SU-DHL-6 (cell line): Measurements from ENCODE around the gene DCUN1D2.

ENCODE experiments used
- EZH2phosphoT487 ChIP-seq: fragments of 200-600 bp; sonication (generic), shearing (Covaris generic); conservative IDR thresholded peaks from 2 replicates; pipeline ENCODE4 v1.6.1; 2018; ENCODE audit warnings: mild to moderate bottlenecking, antibody characterized with exemption, low read length, moderate library complexity, mixed read lengths
- TF ChIP-seq, protein P1 (sequence below): fragments of 200-600 bp; sonication (generic); IDR thresholded peaks from one replicate; pipeline ENCODE4 v1.5.1; 2017; ENCODE audit warnings: antibody characterized with exemption, mild to moderate bottlenecking, low read length, moderate library complexity; ENCODE audit not compliant: insufficient read depth, poor library complexity, severe bottlenecking

DNA sequence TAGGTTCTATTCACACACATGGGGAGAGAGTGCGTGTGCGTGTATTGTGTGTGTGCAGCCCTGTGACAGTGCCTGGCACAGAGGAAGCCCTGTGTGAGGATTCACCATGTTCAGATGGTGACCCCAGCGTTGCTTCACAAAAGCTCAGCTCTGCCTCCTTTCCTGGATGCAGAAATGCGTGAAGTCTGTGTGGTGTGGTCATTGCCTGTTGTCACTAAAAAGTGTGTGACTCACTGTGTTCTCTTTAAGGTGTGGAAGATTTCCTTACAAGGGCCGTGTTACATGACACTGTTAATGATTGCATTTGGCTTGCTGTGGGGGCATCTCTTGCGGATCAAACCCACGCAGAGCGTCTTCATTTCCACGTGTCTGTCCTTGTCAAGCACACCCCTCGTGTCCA lies 19.5 kb upstream of the DCUN1D2 start:
- TF ChIP-seq, protein P1, sequence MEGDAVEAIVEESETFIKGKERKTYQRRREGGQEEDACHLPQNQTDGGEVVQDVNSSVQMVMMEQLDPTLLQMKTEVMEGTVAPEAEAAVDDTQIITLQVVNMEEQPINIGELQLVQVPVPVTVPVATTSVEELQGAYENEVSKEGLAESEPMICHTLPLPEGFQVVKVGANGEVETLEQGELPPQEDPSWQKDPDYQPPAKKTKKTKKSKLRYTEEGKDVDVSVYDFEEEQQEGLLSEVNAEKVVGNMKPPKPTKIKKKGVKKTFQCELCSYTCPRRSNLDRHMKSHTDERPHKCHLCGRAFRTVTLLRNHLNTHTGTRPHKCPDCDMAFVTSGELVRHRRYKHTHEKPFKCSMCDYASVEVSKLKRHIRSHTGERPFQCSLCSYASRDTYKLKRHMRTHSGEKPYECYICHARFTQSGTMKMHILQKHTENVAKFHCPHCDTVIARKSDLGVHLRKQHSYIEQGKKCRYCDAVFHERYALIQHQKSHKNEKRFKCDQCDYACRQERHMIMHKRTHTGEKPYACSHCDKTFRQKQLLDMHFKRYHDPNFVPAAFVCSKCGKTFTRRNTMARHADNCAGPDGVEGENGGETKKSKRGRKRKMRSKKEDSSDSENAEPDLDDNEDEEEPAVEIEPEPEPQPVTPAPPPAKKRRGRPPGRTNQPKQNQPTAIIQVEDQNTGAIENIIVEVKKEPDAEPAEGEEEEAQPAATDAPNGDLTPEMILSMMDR = no peak
- no peak for TF ChIP-seq EZH2phosphoT487
